ENCODE data around the gene IL4R.

The IL4R gene

DNA sequence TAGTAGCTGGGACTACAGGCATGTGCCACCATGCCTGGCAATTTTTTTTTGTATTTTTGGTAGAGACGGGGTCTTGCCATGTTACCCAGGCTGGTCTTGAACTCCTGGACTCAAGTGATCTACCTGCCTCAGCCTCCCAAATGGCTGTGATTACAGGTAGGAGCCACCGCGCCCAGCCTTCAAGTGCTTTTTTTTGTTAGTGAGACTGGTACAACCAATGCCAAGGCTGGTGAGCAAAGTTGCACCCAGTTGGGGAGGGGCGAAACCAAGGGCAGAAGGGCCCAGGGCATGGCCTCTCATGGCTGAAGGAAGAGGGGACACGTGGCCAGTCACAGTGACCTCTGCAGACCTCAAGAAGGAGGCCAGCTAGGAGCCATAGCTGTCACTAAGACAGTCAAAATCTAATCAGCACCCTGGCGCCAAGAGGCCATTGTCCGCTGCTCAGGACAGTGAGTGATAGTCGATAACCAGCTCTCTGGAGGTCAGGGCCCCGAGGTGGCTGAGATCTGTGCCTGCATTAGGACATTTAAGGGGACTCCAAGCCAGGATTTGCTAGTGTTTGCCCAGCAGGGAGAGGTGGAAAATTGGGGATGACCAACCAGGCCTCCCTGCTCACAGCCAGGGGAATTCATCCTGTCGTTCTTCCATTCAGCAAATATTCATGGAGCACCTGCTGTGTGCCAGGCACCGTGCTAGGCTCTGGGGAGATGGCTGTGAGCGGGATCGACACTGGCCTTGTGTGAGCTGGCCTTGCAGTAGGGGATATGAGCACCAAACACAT is 10.2 kb downstream of the IL4R start:
- DNase-seq (ENCODE audit: low read depth, low spot score) = no peak
- TF ChIP-seq, protein P1, sequence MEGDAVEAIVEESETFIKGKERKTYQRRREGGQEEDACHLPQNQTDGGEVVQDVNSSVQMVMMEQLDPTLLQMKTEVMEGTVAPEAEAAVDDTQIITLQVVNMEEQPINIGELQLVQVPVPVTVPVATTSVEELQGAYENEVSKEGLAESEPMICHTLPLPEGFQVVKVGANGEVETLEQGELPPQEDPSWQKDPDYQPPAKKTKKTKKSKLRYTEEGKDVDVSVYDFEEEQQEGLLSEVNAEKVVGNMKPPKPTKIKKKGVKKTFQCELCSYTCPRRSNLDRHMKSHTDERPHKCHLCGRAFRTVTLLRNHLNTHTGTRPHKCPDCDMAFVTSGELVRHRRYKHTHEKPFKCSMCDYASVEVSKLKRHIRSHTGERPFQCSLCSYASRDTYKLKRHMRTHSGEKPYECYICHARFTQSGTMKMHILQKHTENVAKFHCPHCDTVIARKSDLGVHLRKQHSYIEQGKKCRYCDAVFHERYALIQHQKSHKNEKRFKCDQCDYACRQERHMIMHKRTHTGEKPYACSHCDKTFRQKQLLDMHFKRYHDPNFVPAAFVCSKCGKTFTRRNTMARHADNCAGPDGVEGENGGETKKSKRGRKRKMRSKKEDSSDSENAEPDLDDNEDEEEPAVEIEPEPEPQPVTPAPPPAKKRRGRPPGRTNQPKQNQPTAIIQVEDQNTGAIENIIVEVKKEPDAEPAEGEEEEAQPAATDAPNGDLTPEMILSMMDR (IDR thresholded peaks at IDR 0.05; ENCODE audit: low read depth, low read length) = no peak
- in situ Hi-C loops (cut with HindIII; ENCODE audit: low sequenced_read_pairs) = no loop called here
- H3K4me3 ChIP-seq (ENCODE audit: low read depth, low read length) = no peak overlapping the region

DNA sequence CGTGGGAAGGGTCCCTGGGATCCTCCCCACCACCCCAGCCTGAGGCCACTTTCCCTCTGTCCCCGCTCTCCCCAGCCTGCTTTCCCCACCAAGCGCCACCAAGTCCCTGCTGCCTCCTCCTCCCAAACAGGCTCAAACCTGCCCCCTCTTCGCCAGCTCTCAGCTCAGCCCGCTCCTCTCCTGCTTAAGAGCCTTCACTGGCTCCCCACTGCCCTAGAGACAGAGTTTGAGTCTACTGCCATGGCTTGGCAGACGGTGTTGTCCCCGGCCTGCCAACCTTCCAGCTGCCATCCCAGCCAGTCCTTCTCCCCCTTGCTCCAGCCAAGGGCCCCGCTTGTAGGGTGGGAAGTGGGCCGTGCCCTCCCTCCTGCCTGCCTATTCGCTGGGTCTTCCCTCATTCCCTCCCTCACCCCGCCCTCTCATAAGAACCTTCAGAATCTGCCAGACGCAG is 11.1 kb downstream of the IL4R start:
- in situ Hi-C loops (cut with HindIII; ENCODE audit: low sequenced_read_pairs) = no loop called here
- no peak overlapping the region for H3K4me3 ChIP-seq (ENCODE audit: low read depth, low read length)
- TF ChIP-seq, protein P1 (IDR thresholded peaks at IDR 0.05; ENCODE audit: low read depth, low read length) = no peak
- DNase-seq (ENCODE audit: low read depth, low spot score) = no peak

DNA sequence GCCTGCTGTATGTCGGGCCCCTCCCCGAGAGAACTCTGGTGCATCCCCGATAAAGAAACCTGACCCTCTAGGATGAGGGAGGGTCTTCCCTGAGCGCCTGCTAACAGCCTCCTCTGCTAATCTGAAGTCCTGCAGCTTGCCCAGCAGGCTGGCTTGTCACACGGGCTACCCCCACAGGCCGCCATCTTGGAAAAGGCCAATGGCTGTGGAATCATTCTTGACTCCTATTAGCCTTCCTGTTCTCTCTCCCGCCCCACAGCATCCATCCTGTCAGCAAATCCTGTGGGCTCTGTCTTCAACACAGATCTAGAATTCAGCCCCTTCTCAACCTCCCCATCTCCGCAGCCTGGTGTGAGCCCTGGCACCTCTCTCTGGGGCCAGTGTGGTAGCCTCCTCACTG is 12.0 kb downstream of the IL4R start:
- in situ Hi-C loops (cut with HindIII; ENCODE audit: low sequenced_read_pairs) = no loop called here
- DNase-seq (ENCODE audit: low read depth, low spot score) = no peak
- TF ChIP-seq, protein P1 (IDR thresholded peaks at IDR 0.05; ENCODE audit: low read depth, low read length) = no peak
- no peak overlapping the region for H3K4me3 ChIP-seq (ENCODE audit: low read depth, low read length)

DNA sequence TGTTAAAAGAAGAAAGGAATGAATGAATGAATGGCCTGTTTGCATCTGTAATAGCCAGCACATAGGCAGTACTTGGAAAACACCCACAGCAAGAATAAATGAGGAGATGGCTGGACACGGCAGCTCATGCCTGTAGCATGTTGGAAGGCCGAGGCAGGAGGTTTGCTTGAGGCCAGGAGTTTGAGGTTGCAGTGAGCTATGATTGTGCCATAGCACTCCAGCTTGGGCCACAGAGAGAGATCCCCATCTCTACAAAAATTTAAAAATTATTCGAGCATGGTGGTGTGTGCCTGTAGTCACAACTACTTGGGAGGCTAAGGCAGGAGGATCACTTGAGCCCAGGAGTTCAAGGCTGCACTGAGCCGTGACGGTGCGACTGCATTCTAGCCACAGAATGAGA is 12.5 kb downstream of the IL4R start:
- H3K4me3 ChIP-seq (ENCODE audit: low read depth, low read length) = no peak overlapping the region
- TF ChIP-seq, protein P1 (IDR thresholded peaks at IDR 0.05; ENCODE audit: low read depth, low read length) = no peak
- DNase-seq (ENCODE audit: low read depth, low spot score) = no peak
- in situ Hi-C loops (cut with HindIII; ENCODE audit: low sequenced_read_pairs) = no loop called here

DNA sequence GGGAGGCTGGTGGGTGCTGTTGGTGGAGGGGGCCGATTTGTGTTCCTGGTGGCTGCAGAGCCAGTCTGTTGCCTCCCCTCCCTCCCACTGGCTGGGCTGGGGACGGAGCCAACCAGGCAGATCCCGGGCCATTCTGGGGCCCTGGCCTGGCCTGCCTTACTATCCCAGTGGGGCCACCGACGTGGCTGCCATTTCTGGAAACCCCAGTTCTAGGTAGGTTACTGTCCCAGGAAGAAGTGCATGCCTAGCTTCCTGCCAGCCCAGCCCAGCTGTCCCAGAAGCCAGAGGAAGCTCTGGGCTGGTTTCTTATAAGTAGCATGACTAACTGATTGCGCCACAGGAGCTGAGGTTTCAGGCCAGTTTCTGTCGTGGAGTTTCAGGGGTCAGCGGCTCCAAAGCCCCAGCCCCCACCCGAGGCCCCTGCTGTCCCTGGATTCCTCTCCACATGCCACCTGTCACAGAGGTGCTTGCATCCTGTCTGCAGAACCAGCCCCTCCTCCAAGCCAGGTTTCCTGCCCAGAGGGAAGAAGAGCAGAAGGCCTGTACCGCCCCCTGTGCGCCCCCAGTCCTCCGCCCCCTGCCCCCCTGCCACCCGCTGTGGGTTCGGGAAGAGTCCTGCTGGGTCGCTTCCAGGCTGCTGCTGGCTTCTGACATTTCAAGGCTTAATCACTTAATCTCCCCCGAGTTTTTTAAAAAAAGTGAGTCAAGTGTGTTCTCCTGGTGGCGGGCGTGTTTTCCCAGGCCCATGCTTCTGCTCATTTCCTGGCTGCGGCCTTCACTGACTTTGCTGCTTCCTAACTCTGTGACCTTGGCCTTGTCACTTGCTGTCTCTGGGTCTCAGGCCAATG is 13.2 kb downstream of the IL4R start:
- in situ Hi-C loops (cut with HindIII; ENCODE audit: low sequenced_read_pairs) = no loop called here
- TF ChIP-seq, protein P1 (IDR thresholded peaks at IDR 0.05; ENCODE audit: low read depth, low read length) = no peak
- peak; percentile 97 for DNase-seq (ENCODE audit: low read depth, low spot score)
- no peak overlapping the region for H3K4me3 ChIP-seq (ENCODE audit: low read depth, low read length)

DNA sequence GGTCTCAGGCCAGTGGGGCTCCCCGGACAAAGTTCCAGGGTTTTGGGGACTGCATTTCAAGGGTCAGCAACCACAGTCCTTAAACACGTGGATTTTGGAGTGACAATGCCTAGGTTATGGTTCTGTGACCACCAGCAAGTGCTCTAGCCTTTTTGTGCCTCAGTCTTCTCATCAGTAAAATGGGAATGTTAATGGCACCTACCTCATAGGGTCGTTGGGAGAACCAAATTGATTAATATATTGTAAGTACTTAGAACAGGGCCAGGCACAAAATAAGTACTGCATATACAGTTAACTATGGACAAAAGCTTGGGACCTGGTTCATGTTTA is 13.8 kb downstream of the IL4R start:
- no peak overlapping the region for H3K4me3 ChIP-seq (ENCODE audit: low read depth, low read length)
- DNase-seq (ENCODE audit: low read depth, low spot score) = no peak
- in situ Hi-C loops (cut with HindIII; ENCODE audit: low sequenced_read_pairs) = no loop called here
- TF ChIP-seq, protein P1 (IDR thresholded peaks at IDR 0.05; ENCODE audit: low read depth, low read length) = no peak
